ENCODE measurements around the gene NCK1.
A peak's percentile ranks its signal among the peaks of the same experiment; 100 is the strongest.
"Not testable (repeated sequence)": the region's sequence is repeated elsewhere in the genome, so short reads cannot be mapped to it uniquely, and the experiment has no call there.

NCK1 gene

GRCh38 chr3:136862617-136863322, 762 bp downstream of the NCK1 start:
- DNase-seq, result peak; percentile 37 to 83 (median 83)

DNA sequence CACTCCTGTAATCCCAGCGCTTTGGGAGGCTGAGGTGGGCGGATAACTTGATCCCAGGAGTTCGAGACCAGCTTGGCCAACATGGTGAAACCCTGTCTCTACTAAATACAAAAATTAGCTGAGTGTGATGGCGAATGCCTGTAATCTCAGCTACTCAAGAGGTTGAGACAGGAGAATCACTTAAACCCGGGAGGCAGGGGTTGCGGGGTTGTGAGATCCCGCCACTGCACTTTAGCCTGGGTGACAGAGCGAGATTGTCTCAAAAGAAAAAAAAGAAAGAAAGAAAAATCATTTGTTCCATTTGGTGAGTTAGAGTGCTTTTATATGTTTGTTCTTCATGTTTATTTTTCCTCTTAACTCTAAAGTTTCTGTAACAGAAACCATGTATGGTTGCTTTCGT, 7.3 kb downstream of the NCK1 start:
- no peak for DNase-seq

GRCh38 chr3:136872258-136872657, 10.2 kb downstream of the NCK1 start:
- DNase-seq, result not testable (repeated sequence)

DNA sequence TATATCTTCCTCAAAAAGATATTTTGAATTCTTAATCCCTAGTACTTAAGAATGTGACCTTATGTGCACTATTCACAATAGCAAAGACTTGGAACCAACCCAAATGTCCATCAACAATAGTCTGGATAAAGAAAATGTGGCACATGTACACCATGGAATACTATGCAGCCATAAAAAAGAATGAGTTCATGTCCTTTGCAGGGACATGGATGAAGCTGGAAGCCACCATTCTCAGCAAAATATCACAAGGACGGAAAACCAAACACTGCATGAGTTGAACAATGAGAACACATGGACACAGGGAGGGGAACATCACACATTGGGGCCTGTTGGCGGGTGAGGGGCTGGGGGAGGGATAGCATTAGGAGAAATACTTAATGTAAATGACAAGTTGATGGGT, 17.5 kb downstream of the NCK1 start:
- not testable (repeated sequence) for DNase-seq

GRCh38 chr3:136882571-136882970, 20.6 kb downstream of the NCK1 start:
- DNase-seq, result peak; percentile 21 to 68 (median 42)

GRCh38 chr3:136883967-136884720, 22.1 kb downstream of the NCK1 start:
- DNase-seq, result peak; percentile 52 to 84 (median 54)

GRCh38 chr3:136885357-136886213, 23.6 kb downstream of the NCK1 start:
- DNase-seq, result no peak

- no peak for DNase-seq
These were observed 27.9 kb downstream of the NCK1 start for GRCh38 chr3:136889947-136890346.

DNA sequence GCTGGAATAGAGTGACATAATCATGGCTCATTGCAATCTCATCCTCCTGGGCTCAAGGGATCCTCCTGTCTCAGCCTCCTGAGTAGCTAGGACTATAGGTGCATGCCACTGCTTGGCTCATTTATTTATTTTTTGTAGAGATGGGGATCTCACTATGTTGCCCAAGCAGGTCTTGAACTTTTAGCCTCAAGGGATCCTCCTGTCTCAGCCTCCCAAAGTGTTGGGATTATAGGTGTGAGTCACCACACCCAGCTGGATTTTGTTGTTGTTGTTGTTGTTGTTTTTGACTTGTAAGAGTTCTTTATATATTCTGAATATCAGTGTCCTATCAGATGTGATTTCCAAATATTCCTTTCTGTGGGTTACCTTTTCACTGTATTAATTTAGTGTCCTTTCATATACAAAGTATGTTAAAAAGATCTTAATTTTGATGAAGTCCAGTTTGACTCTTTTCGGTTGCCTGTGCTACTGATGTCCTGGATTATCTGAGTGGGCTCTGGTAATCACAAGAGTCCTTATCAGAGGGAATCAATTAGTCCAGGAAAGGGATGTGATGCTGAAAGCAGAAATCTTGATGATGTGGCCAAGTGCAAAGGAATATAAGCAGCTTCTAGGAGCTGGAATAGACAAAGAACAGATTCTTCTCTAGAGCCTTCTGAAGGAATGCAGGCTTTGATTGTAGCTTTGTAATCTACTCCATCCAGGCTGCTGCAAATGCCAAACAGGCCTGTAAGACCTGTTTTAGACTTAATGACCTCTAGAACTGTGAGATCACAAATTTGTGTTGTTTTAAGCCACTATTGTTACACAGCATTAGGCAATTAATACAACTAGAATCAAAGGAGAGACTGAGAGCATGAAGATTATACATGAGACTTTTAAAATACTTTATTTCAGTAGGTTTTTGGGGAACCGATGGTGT, 30.2 kb downstream of the NCK1 start:
- no peak for DNase-seq

DNA sequence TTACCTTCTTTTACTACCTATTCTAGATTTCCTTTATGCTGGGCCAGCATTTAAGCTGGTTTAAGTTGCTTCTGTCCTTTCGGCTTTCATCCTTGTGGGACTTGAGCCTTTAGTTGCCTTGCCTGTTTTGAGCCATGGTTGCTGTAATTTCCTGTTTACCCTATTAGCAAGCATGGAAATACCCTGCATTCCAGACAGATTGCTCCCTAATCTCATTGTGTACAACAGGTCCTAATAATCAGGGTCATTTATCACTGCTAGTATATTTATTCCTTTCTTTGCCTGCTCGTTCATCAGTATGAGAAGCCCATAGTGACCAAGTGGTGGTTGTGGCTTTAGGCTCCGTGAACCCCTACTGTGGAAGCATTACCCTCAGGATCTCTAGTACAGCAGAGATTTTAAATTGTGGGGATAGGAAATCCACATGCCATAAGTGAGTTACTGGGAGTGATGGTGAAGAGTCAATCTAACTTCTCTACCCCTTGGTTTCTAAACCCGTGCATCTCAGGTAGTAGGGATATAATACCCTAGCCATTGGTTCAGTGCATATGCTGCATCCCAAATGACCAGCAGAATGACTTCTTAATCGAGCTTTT, 31.9 kb downstream of the NCK1 start:
- DNase-seq, result peak in 1 of 3 experiments; percentile 18

- DNase-seq, result not testable (repeated sequence)
These were observed 35.2 kb downstream of the NCK1 start for GRCh38 chr3:136897171-136897570.

DNA sequence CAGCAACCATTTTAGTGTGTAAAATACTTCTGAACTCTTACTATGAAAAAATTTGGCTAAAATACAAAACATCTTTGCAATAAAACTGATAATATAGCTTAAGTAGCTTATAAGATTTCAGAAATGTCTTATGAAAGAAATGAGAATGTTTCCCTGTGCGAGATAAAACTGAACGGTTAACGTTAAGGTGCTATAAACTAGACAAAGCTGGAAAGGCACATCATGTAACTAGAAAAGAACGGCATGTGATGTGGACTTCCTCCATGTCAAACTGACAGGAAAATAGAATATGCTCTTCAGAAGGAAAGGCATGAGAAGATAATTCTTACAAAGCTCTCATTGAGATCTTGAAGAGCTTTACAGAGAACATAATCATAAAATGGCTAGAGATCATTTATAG, 36.5 kb downstream of the NCK1 start:
- DNase-seq, result peak in 1 of 3 experiments; percentile 79

- no peak for DNase-seq
These were observed 36.9 kb downstream of the NCK1 start for GRCh38 chr3:136898954-136899353.

DNA sequence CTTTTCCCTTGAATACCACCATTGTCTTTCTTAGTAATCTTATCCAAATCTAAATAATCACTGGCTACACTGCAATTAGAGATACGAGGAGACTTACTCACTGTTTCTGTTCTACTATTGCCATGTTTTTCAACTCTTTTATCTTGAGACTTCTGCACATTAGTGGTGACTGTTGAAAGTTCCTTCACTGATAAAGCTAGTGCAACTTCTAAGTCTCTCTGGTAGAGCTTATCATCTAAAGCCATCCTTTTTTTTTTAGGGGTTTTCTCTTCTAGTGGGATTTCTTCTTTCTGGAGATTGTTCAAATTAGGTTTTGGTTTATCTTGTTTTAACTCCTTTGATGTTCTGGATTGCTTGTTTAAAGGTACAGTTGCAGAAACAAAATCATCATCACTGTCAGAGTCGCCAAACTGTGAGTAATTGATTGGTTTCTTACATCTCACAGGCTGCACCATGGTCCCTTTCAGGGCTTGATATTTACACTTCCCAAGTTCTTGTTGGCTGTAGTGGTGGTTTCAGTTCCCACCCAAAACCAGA, 37.7 kb downstream of the NCK1 start:
- no peak for DNase-seq

DNA sequence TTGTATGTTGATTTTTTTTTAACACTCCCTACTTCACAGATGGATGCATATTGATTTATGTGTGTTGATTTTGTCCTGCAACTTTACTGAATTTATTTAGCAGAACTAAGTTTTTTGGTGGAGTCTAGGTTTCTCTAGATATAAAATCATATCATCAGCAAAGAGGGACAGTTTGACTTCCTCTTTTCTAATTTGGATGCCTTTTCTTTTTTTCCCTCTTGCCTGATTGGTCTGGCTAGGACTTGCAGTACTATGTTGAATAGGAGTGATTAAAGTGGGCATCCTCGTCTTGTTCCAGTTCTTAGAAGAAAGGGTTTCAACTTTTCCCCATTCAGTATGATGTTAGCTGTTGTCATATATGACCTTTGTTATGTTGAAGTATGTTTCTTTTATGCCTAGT, 38.7 kb downstream of the NCK1 start:
- DNase-seq, result not testable (repeated sequence)

DNA sequence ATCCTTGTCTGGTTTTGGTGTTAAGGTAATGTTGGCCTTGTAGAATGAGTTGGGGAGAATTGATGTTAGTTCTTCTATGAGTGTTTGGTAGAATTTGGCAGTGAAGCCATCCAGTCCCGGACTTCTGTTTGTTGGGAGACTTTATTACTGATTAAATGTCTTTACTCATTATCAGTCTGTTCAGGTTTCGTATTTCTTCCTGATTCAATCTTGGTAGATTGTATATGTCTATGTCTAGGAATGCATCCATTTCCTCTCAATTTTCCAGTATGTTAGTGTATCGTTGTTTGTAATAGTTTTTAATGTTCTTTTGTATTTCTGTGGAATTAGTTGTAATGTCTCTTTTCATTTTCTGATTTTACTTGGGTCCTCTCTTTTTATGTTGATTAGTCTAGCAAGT, 39.4 kb downstream of the NCK1 start:
- DNase-seq, result no peak

- not testable (repeated sequence) for DNase-seq
These were observed 40.5 kb downstream of the NCK1 start for GRCh38 chr3:136902530-136902929.

GRCh38 chr3:136903899-136904298, 41.9 kb downstream of the NCK1 start:
- no peak for DNase-seq

- DNase-seq, result no peak
These were observed 42.7 kb downstream of the NCK1 start for GRCh38 chr3:136904746-136905145.

DNA sequence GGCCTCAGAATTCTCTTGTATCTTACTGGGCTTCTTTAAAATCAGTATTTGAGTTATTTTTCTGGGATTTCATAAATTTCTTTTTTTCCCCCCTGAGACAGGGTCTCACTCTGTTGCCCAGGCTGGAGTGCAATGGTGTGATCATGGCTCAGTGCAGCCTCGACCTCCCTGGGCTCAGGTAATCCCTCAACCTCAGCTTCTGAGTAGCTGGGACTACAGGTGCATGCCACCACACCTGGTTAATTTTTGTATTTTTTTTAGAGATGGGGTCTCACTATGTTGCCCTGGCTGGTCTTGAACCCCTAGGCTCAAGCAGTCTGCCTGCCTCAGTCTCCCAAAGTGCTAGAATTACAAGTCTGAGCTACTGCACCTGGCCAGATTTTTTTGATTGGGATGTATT, 43.5 kb downstream of the NCK1 start:
- DNase-seq, result no peak

GRCh38 chr3:136906725-136907124, 44.7 kb downstream of the NCK1 start:
- no peak for DNase-seq

- no peak for DNase-seq
These were observed 46.3 kb downstream of the NCK1 start for GRCh38 chr3:136908297-136908696.

Measured in NCI-H1417 (cell line).